HepG2 (cell line): ENCODE results near the gene DQX1. TPM values are rescaled to one million over a fixed set of nuclear protein-coding genes. Genes with fewer than 3 reads are reported as not detected.

Source experiments
- GLMP ChIP-seq: sonication (generic); formaldehyde crosslinking; IDR thresholded peaks from 2 replicates; pipeline ENCODE4 v1.9.0; 2021; ENCODE audit warnings: missing genetic modification reagents, mild to moderate bottlenecking, borderline replicate concordance
- HCFC1 ChIP-seq: fragments of 150-350 bp; IDR thresholded peaks from 2 replicates; pipeline ENCODE4 v1.6.1; 2014; ENCODE audit warnings: low read depth, low read length
- MXD4 ChIP-seq: IDR thresholded peaks from 2 replicates; pipeline ENCODE4 v1.6.1; 2016; ENCODE audit warnings: mild to moderate bottlenecking, missing biosample characterization, missing genetic modification reagents
- NFAT5 ChIP-seq: sonication (generic); formaldehyde crosslinking; IDR thresholded peaks from 2 replicates; pipeline ENCODE4 v1.4.0; 2020; ENCODE audit warnings: missing genetic modification reagents
- REPIN1 ChIP-seq: sonication (generic); formaldehyde crosslinking; IDR thresholded peaks from 2 replicates; pipeline ENCODE4 v1.8.0; 2022; ENCODE audit warnings: missing genetic modification reagents, low read depth, mild to moderate bottlenecking, borderline replicate concordance
- U2AF1 ChIP-seq: fragments of 200-400 bp; formaldehyde crosslinking; optimal IDR thresholded peaks from 2 replicates; pipeline ENCODE3; 2017; ENCODE audit warnings: mild to moderate bottlenecking, low read depth, low read length
- ZNF350 ChIP-seq: sonication (generic); formaldehyde crosslinking; IDR thresholded peaks from 2 replicates; pipeline ENCODE4 v1.4.0; 2020; ENCODE audit warnings: mild to moderate bottlenecking, low read depth, missing genetic modification reagents, borderline replicate concordance
- ZNF484 ChIP-seq: sonication (generic); formaldehyde crosslinking; IDR thresholded peaks from 2 replicates; pipeline ENCODE4 v1.5.1; 2020; ENCODE audit warnings: mild to moderate bottlenecking, low read depth, missing genetic modification reagents, borderline replicate concordance
- ZNF670 ChIP-seq: sonication (generic); formaldehyde crosslinking; IDR thresholded peaks from 2 replicates; pipeline ENCODE4 v1.8.0; 2022; ENCODE audit warnings: mild to moderate bottlenecking, missing genetic modification reagents, borderline replicate concordance
- ZNF678 ChIP-seq: sonication (generic); formaldehyde crosslinking; IDR thresholded peaks from 2 replicates; pipeline ENCODE4 v1.4.0; 2020; ENCODE audit warnings: mild to moderate bottlenecking, missing genetic modification reagents
- ZNF800 ChIP-seq: sonication (generic); formaldehyde crosslinking; IDR thresholded peaks from 2 replicates; pipeline ENCODE4 v1.4.0; 2020; ENCODE audit warnings: missing genetic modification reagents
- polyA plus RNA-seq, 8 experiments: library from polyadenylated mRNA; depleted of rRNA in 3 of 8; stranded (reverse) in 7 of 8; unstranded in 1 of 8; fragments of >200 nt; fragmentation: Illumina TruSeq in 4 of 8; extraction: Trizol in 4 of 8; gene quantifications; 2 replicates each; pipeline versions ENCODE4 v1.2.1 to v1.2.3, GENCODE V29; 2011 to 2016; ENCODE audit warnings: low read depth in 4 of 8, missing spikeins in 1 of 8, mixed read lengths in 1 of 8; ENCODE audit not compliant: insufficient read depth in 1 of 8
- total RNA-seq, 5 experiments: library from RNA; depleted of rRNA; stranded (reverse); fragments of >200 nt; fragmentation: Illumina TruSeq; extraction: Trizol; gene quantifications; 2 replicates each; pipeline ENCODE4 v1.2.3, GENCODE V29; 2016; ENCODE audit warnings: low read depth in 1 of 5
- TF ChIP-seq, protein P1 (sequence below): sonication (generic); formaldehyde crosslinking; IDR thresholded peaks from 2 replicates; pipeline ENCODE4 v1.4.0; 2020; ENCODE audit warnings: mild to moderate bottlenecking, missing genetic modification reagents
- TF ChIP-seq, protein P2 (sequence below): IDR thresholded peaks from 2 replicates; pipeline ENCODE4 v1.6.1; 2016; ENCODE audit warnings: missing compliant biosample characterization, missing genetic modification reagents, borderline replicate concordance
- TF ChIP-seq, protein P3 (sequence below): sonication (generic); formaldehyde crosslinking; conservative IDR thresholded peaks from 2 replicates; pipeline ENCODE4 v1.8.1; 2023; ENCODE audit warnings: missing genetic modification reagents

The DQX1 gene
- total and polyA plus RNA-seq, 2 of the 13 experiments (the other 11 are each of a cell fraction or from before 2014, with no cell fraction given): 27.6 to 89.8 TPM

DNA sequence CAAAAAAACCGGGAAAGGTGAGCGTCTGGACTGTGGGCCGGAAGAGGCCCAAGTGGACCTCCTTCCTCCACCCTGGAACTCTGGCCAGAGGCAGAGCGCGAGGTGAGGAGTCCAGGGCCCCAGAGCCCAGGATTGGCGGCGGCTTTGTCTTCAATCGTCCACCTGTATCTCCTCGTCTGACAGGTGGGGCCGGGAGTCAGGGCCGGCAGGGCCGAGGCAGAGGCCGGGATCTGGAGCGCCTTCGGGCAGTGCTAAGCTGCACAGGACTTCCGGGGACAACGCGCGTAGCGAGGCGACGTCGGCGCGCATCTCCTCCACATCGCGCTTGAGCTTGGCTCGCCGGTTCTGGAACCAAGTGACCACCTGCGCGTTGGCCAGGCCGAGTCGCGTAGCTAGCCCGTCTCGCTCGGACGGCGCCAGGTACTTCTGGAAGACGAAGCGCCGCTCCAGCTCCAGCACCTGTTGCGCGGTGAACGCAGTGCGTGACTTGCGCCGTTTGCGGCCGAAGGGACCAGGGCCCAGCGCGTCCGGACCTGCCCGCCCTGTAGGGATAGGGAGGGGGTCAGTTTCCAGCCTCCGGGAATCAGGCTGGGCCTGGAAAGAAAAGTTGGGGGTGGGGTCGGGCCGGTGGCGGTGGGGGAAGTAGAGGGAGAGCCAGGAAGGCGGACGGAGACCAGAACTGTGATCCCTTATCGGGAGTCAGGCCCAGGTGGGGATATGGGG lies 28.1 kb downstream of the DQX1 start (continued):
- peak; percentile 85 for TF ChIP-seq REPIN1 (CRISPR knock-in tag)
- no peak for TF ChIP-seq ZNF484
- TF ChIP-seq MXD4 (CRISPR knock-in tag): no peak
- no peak for TF ChIP-seq ZNF350
- no peak for TF ChIP-seq GLMP
- no peak for TF ChIP-seq ZNF670 (CRISPR knock-in tag)
- no peak for TF ChIP-seq ZNF678 (CRISPR knock-in tag)
- peak; percentile 86 for TF ChIP-seq ZNF800 (CRISPR knock-in tag)
- TF ChIP-seq HCFC1: no peak
- TF ChIP-seq, protein P1, sequence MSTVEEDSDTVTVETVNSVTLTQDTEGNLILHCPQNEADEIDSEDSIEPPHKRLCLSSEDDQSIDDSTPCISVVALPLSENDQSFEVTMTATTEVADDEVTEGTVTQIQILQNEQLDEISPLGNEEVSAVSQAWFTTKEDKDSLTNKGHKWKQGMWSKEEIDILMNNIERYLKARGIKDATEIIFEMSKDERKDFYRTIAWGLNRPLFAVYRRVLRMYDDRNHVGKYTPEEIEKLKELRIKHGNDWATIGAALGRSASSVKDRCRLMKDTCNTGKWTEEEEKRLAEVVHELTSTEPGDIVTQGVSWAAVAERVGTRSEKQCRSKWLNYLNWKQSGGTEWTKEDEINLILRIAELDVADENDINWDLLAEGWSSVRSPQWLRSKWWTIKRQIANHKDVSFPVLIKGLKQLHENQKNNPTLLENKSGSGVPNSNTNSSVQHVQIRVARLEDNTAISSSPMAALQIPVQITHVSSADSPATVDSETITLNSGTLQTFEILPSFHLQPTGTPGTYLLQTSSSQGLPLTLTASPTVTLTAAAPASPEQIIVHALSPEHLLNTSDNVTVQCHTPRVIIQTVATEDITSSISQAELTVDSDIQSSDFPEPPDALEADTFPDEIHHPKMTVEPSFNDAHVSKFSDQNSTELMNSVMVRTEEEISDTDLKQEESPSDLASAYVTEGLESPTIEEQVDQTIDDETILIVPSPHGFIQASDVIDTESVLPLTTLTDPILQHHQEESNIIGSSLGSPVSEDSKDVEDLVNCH: no peak
- TF ChIP-seq NFAT5 (CRISPR knock-in tag): no peak; the same call in none of the 2 replicates
- TF ChIP-seq, protein P2, sequence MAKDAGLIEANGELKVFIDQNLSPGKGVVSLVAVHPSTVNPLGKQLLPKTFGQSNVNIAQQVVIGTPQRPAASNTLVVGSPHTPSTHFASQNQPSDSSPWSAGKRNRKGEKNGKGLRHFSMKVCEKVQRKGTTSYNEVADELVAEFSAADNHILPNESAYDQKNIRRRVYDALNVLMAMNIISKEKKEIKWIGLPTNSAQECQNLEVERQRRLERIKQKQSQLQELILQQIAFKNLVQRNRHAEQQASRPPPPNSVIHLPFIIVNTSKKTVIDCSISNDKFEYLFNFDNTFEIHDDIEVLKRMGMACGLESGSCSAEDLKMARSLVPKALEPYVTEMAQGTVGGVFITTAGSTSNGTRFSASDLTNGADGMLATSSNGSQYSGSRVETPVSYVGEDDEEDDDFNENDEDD (CRISPR knock-in tag): no peak
- TF ChIP-seq, protein P3, sequence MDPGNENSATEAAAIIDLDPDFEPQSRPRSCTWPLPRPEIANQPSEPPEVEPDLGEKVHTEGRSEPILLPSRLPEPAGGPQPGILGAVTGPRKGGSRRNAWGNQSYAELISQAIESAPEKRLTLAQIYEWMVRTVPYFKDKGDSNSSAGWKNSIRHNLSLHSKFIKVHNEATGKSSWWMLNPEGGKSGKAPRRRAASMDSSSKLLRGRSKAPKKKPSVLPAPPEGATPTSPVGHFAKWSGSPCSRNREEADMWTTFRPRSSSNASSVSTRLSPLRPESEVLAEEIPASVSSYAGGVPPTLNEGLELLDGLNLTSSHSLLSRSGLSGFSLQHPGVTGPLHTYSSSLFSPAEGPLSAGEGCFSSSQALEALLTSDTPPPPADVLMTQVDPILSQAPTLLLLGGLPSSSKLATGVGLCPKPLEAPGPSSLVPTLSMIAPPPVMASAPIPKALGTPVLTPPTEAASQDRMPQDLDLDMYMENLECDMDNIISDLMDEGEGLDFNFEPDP (CRISPR knock-in tag): 0 out of 2 replicates have a peak, but pooled peaks have one; percentile 67
- TF ChIP-seq U2AF1: peak; percentile 44
